Hepatocyte (in vitro differentiated cells): ENCODE measurements around the gene PCDHGA7.
"Not testable (repeated sequence)": the region's sequence is repeated elsewhere in the genome, so short reads cannot be mapped to it uniquely, and the experiment has no call there.

ENCODE experiments used
- CTCF ChIP-seq: fragments of 200-600 bp; sonication (generic); IDR thresholded peaks from 2 replicates; pipeline ENCODE4 v1.5.1; 2016; ENCODE audit warnings: antibody characterized with exemption, mild to moderate bottlenecking; ENCODE audit not compliant: poor library complexity
- EZH2 ChIP-seq: fragments of 200-600 bp; sonication (generic); IDR thresholded peaks from 2 replicates; pipeline ENCODE4 v1.6.1; 2016; ENCODE audit warnings: antibody characterized with exemption, mild to moderate bottlenecking, borderline replicate concordance
- EZH2phosphoT487 ChIP-seq: fragments of 200-600 bp; sonication (generic); IDR thresholded peaks from one replicate; pipeline ENCODE4 v1.6.1; 2018; ENCODE audit warnings: antibody characterized with exemption, mild to moderate bottlenecking, low read depth, moderate library complexity; ENCODE audit not compliant: unreplicated experiment, severe bottlenecking

- not testable (repeated sequence) for TF ChIP-seq CTCF, EZH2phosphoT487, EZH2
Measured at GRCh38 chr5:141432726-141433125, 50.2 kb downstream of the PCDHGA7 start.
